GM19025 (cell line): ENCODE results near the gene DCAF6.
"Not testable (repeated sequence)": the region's sequence is repeated elsewhere in the genome, so short reads cannot be mapped to it uniquely, and the experiment has no call there.

Experiments
- ATAC-seq: cut with Tn5 transposase; IDR thresholded peaks from one replicate; pipeline ENCODE4 v1.9.1; 2021; ENCODE audit warnings: mild to moderate bottlenecking, low read depth, moderate library complexity; ENCODE audit not compliant: unreplicated experiment

DCAF6 gene

GRCh38 chr1:167936068-167936929 lies at the start of gene DCAF6:
Gene DCAF6 (plus strand): TSS chr1:167936683. CDS start chr1:167936912, 229 bp downstream.
- peak; percentile 74 for ATAC-seq

DNA sequence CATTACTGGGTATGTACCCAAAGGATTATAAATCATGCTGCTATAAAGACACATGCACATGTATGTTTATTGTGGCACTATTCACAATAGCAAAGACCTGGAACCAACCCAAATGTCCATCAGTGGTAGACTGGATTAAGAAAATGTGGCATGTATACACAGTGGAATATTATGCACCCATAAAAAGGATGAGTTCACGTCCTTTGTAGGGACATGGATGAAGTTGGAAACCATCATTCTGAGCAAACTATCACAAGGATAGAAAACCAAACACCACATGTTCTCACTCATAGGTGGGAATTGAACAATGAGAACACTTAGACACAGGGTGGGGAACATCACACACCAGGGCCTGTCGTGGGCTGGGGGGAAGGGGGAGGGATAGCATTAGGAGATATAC lies 49.3 kb upstream of the DCAF6 start:
- ATAC-seq, result not testable (repeated sequence)

- ATAC-seq, result no peak
Observed at GRCh38 chr1:167890400-167890799, 46.1 kb upstream of the DCAF6 start.

DNA sequence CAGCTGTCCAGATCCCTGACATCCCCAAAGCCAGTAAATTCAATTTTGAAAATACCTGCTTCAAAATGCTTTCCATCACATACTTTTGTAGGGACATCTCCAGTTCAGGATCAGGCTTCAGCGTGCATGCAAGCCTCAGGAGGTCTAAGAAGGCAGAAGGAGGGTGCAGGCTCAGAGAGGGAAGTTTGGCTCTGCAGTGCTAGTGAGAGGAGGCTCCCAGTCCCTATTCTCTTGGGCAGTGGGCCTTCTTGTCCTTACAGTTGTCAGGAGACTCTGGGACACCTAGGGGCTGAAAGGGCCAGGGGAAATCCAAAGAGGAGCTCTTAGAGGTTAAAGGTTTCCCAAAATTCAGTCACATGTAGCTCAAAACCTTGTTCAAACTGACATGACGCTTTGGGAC lies 42.7 kb upstream of the DCAF6 start:
- no peak for ATAC-seq

GRCh38 chr1:167898578-167899222 lies 37.8 kb upstream of the DCAF6 start:
- no peak for ATAC-seq

DNA sequence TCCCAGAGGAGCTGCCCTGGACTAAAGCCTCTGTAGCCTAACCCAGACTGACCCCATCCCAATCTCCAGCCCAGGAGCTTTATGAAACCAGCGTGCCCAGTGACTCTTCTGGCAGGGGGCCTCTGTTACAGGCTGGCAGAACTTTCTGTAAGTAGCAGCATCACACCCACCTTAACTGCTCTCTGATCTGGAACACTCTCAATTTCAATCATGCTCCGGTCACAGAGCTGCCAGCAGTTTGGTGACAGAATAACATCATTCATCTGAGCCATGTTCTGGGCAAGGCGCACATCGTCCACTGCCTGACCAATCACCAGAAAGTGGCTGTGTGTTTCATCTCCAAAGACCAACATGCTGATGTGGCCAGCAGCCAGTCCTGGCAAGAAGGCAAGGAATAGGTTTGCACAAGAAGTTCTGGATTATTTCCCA lies 37.2 kb upstream of the DCAF6 start:
- peak; percentile 84 for ATAC-seq

DNA sequence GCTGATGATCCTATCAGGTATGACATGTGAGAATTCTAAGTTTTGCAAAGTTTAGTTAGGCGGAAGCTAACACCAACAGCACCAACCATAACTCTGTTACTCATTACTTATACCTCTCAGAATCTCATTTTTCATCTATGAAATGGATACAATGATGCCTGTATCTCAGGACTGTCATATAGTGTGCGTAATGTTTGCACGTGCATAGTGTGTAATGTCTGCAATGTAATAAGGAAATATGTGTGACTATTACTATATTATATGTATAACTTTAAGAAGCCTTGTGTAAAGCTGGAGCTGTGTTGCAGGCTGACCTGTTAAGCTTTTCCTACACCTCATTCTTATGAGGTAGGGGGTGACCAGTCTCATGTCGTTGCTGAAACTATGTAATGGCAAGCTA lies 35.6 kb upstream of the DCAF6 start:
- no peak for ATAC-seq

DNA sequence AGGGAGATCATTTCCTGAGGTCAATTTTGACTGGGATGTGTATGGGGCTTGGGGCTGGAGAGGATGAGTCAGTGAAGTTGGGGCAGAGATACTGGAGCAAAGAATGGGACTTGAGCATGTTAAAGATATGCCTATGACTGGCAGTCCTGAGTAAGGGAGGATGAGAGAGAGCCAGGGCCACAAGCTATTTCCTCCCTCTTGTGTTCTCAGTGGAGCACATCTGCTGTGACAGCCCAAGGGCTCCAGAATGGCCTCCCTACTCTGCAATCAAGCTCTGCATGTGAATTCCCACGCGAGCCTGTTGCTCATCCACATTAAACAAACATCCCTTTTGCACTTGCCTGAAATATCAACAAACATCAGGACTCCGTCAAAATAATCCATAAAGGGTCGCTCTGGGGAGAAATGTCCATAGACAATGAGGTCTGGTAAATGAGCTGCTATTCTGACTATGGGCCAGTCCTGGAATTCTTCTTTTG lies 31.8 kb upstream of the DCAF6 start:
- ATAC-seq, result no peak

GRCh38 chr1:167905182-167905581 lies 31.3 kb upstream of the DCAF6 start:
- no peak for ATAC-seq

DNA sequence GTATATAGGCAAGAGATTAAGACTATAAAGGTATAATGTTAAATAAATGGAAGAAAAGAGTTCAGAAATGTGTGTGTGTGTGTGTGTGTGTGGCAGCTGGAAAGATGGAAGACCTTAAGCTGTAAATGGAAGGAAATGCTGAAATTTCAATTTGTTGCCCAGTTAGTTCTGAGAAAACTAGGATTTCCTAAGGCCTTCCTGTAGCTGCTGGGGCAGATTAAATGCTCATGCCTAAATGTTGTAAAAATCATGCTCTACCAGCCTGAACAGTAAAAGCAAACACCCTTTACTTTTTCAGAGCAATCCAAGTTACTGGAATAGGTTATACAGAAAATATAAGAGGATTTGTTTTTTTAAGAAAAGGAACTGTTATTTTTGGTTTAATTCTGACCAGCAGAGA lies 30.8 kb upstream of the DCAF6 start:
- ATAC-seq, result no peak

DNA sequence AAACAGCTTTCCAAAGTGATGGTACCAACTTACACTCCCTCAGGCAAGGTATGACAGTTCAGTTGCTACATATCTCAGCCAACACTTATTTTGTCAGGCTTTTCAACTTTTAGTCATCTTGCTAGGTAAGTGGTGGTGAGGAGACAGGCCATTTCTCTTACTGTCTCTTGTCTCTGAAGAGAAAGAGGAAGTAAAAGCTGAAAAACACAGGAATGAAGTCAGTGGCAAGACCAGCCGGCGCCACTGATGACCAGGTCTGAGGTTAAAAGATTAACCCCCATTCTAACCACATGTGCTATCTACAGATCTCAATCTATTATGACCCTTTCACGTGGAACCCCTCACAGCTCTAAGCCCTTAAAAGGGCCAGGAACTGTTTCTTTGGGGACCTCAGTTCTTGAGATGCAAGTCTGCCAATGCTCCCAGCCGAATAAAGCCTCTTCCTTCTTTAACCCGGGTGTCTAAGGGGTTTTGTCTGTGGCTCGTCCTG lies 26.7 kb upstream of the DCAF6 start:
- ATAC-seq, result no peak

GRCh38 chr1:167910530-167910929 lies 26.0 kb upstream of the DCAF6 start:
- ATAC-seq, result no peak

DNA sequence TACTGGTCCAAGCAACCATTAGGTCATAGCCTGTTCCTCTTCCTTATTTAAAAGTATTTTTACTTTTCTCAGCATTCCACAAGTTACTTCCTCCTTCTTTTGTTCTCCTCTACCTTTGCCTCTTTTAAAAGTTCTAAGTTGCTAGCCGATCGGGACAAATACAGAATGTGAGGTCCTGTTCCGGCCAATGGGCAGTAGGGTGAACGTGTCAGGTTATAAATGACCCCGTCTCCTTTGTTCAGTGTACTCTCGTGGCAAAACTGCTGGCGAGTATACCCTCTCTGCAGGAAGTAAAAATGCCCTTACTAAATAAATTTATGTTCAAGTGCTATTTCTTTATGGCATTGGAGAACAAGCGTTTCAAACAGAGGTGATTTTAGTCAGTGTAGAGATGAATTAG lies 25.1 kb upstream of the DCAF6 start:
- no peak for ATAC-seq

GRCh38 chr1:167912294-167912693 lies 24.2 kb upstream of the DCAF6 start:
- no peak for ATAC-seq

DNA sequence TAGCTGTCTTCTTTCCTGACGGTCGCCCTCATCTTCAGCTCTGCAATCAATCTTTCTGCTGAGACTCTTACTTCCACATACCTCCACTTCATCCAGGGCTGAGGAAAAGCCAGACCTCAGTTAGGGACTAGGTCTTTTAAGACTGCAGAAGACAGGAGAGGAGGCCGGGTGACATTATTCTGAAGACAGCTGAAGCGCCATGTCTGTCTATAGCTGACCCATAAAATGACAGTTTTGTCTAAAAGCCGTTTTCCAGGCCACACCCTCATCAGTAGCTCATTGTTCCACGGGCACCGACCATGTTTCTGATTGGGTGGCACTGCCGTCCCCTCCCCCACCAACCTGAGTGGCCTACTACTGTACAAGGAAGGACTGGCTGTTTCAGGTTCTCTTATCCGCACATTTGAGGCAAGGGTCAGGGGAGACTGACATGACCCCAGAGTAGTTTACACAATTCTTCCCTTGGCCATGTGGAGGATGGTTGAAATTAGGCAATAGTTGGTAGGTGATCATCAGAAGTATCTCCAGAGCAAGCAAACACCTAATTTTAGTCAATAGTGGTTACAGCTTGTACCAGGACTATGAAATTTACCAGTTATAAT lies 22.5 kb upstream of the DCAF6 start, which contains the start of gene ADCY10:
ADCY10 (minus strand) TSS at position 240 of the 602 bp plus-strand sequence. CDS start 8,994 bp downstream, outside the sequence.
- no peak for ATAC-seq

GRCh38 chr1:167915569-167915968 lies 20.9 kb upstream of the DCAF6 start:
- ATAC-seq, result no peak

- ATAC-seq, result no peak
Observed at GRCh38 chr1:167916766-167917511, 19.5 kb upstream of the DCAF6 start.

GRCh38 chr1:167922023-167922422 lies 14.5 kb upstream of the DCAF6 start:
- no peak for ATAC-seq

GRCh38 chr1:167922611-167923074 lies 13.8 kb upstream of the DCAF6 start:
- no peak for ATAC-seq
